ENCODE measurements around the gene NTRK3. TPM values are rescaled to one million over a fixed set of nuclear protein-coding genes. Genes with fewer than 3 reads are reported as not detected.

The NTRK3 gene
- total and polyA plus RNA-seq, 2 of the 8 experiments (the other 6 are each of a cell fraction or from before 2014, with no cell fraction given): 4.5 to 6.8 TPM

GRCh38 chr15:88012233-88012632, 244.3 kb downstream of the NTRK3 start:
- H4K20me1 ChIP-seq (replicated peaks in 1 of 2; ENCODE audit: control insufficient read depth in 1 of 2, insufficient read depth in 2 of 2, low read length in 2 of 2): no peaks in the 10 kb centered on the region
- H3K14ac ChIP-seq (ENCODE audit: insufficient read length): no peak overlapping the region
- no peak overlapping the region for H3K18ac ChIP-seq (ENCODE audit: extremely low read depth, low read length)
- WGBS, 2 experiments (ENCODE audit: extremely low coverage in 1 of 2, insufficient coverage in 1 of 2, insufficient read length in 1 of 2, insufficient replicate concordance in 2 of 2, low coverage in 1 of 2, low lambda C conversion rate in 2 of 2, missing lambda C conversion rate in 1 of 2): 87% methylated on average over 4 of the region's 4 CpGs; no CpG with 5 or more reads in 1 of the 2 experiments
- H4K8ac ChIP-seq (ENCODE audit: extremely low read depth, insufficient read depth, low read length): no peak overlapping the region
- no peak overlapping the region for H2BK12ac ChIP-seq (ENCODE audit: low read depth, low read length)
- H3K9me3 ChIP-seq (ENCODE audit: insufficient read depth in 2 of 2, low read depth in 1 of 2, low read length in 1 of 2): no peaks in the 10 kb centered on the region
- CTCF ChIA-PET (ENCODE audit: partially characterized antibody): interaction anchor here (0.8 kb wide), 1 partner anchor 12 kb away, joined by 3 read pairs; no protein-coding TSS in a partner anchor
- no peaks in the 10 kb centered on the region for H3K27me3 ChIP-seq (replicated peaks in 1 of 4; ENCODE audit: control insufficient read depth in 3 of 4, extremely low read depth in 1 of 4, insufficient read depth in 3 of 4, low read length in 3 of 4)
- H2BK120ac ChIP-seq (replicated peaks; ENCODE audit: low read depth, low read length): no peak overlapping the region
- H3K79me1 ChIP-seq (ENCODE audit: low read depth, low read length): no peaks in the 10 kb centered on the region
- H3K23me2 ChIP-seq (ENCODE audit: low read depth, low read length): no peaks in the 10 kb centered on the region
- H3K79me2 ChIP-seq (ENCODE audit: control insufficient read depth in 1 of 2, insufficient read depth in 2 of 2, low read length in 2 of 2): no peaks in the 10 kb centered on the region
- POLR2A ChIA-PET (ENCODE audit: partially characterized antibody): interaction anchor here (1.0 kb wide), 1 partner anchor 20 kb away, joined by 3 read pairs; no protein-coding TSS in a partner anchor
- no peak for DNase-seq (ENCODE audit: low read depth in 1 of 2, low spot score in 2 of 2)
- H3K4me3 ChIP-seq (ENCODE audit: extremely low read depth in 1 of 4, insufficient read depth in 2 of 4, low read depth in 3 of 4, low read length in 4 of 4): no peak overlapping the region
- no peak overlapping the region for H3K4me2 ChIP-seq (ENCODE audit: insufficient read depth in 1 of 2, low read depth in 2 of 2, low read length in 2 of 2)
- no peak for FAIRE-seq
- H3K56ac ChIP-seq (replicated peaks; ENCODE audit: insufficient read length, low read depth, low read length): no peak overlapping the region
- H3K27ac ChIP-seq (ENCODE audit: low read depth, low read length): no peak overlapping the region
- H3K9ac ChIP-seq (replicated peaks in 1 of 4; ENCODE audit: extremely low read depth in 1 of 4, low read depth in 3 of 4, low read length in 3 of 4): no peak overlapping the region
- TF ChIP-seq SP2 (IDR thresholded peaks at IDR 0.05; ENCODE audit: low read length): no peak
- TF ChIP-seq CBX8 (IDR thresholded peaks at IDR 0.05; ENCODE audit: borderline replicate concordance, low read depth, low read length): no peak
- TF ChIP-seq EZH2 (IDR thresholded peaks at IDR 0.05; ENCODE audit: low read depth, low read length, severe bottlenecking): no peak
- no peak overlapping the region for H4K91ac ChIP-seq (replicated peaks; ENCODE audit: insufficient read length, low read length)
- H3K4ac ChIP-seq (replicated peaks; ENCODE audit: insufficient read length, low read depth, low read length): no peak overlapping the region
- H3K4me1 ChIP-seq (replicated peaks in 1 of 4; ENCODE audit: control insufficient read depth in 3 of 4, insufficient read depth in 4 of 4, low read length in 3 of 4): peaks cover 2 to 15% (median 8%) of the 10 kb centered on the region in 4 experiments; a peak in 5 of 7 replicates
- H2BK20ac ChIP-seq (ENCODE audit: low read length): no peak overlapping the region
- H2BK15ac ChIP-seq (ENCODE audit: low read length): no peak overlapping the region
- H2BK5ac ChIP-seq (ENCODE audit: low read depth, low read length): no peak overlapping the region
- H2AFZ ChIP-seq (ENCODE audit: low read length): no peak overlapping the region
- no peak overlapping the region for H3K23ac ChIP-seq (ENCODE audit: insufficient read length)
- no peak overlapping the region for H4K5ac ChIP-seq (ENCODE audit: insufficient read length, low read depth, low read length)
- no peaks in the 10 kb centered on the region for H3K36me3 ChIP-seq (ENCODE audit: control insufficient read depth in 2 of 4, insufficient read depth in 4 of 4, low read length in 3 of 4)
- H2AK5ac ChIP-seq (ENCODE audit: low read depth, low read length): no peak overlapping the region
